GM08714 (cell line): ENCODE data around the gene TRMU.
"Not testable (repeated sequence)": the region's sequence is repeated elsewhere in the genome, so short reads cannot be mapped to it uniquely, and the experiment has no call there.

Experiments used
- H3K4me3 ChIP-seq: fragments of 200-500 bp; sonication (Bioruptor generic); 2 replicates; pipeline ENCODE4 v1.5.1; 2014; ENCODE audit warnings: mild to moderate bottlenecking, low read length, inconsistent platforms
- ZNF274 ChIP-seq: IDR thresholded peaks from 2 replicates; pipeline ENCODE4 v1.6.1; 2012; ENCODE audit warnings: mild to moderate bottlenecking, low read depth, low read length

Gene TRMU

DNA sequence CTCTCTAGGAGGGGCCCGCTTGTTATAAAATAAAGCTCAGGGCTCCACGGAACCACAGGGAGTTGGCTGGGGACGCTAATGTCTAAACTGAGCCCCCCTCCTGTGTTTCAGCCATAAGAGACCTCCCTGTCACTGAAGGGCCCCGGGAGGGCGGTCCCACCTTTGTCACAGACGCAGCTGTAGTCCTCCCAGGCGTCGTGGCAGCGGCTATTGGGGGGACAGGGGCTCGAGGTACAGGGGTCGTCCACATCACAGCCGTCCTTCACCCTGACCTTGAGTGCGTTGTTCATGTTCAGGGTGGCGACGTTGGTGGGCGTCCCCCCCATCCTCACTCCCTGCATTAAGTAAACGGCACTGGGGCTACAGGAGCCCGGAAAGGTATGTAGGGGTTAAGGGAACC lies 62.0 kb downstream of the TRMU start:
- H3K4me3 ChIP-seq: no peak overlapping the region
- no peak for TF ChIP-seq ZNF274

- no peak overlapping the region for H3K4me3 ChIP-seq
- no peak for TF ChIP-seq ZNF274
Observed at GRCh38 chr22:46397951-46398350, 62.4 kb downstream of the TRMU start.

DNA sequence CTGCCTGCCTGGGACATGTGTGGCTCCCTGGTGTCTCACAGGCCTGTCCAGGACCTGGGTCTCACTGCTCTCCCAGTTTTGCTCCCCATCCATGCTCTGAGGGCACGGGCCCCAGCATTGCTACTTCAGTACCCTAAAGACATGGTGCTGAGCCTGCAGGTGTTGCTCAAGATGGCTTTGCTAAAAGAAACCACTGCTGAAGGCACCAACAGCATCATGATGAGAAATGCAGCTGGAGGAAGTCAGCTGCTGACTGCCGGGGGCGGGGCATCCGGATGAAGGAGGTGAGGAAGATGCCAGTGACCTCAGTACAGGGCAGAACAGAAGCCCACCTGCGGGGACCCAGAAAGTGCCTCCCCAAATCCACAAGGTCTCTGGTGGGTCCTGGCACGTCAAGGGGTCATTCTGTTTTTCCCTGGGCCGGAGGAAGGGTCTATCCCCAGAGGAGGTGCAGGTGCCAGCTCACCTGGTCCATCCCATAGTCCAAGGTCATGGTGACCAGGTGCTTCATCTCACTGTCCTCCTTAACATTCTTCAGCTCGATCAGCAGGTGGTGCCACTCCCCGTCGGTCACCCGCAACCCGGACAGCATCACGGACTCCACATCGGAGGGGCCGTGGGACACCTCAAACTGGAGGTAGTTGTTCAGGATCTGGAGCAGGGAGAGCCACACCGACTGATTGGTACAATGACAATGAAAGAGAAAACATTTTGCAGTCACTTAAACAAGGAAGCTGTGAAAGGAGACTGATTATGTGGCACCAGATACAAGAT lies 63.9 kb downstream of the TRMU start:
- H3K4me3 ChIP-seq: no peak overlapping the region
- no peak for TF ChIP-seq ZNF274

GRCh38 chr22:46401370-46401769 lies 65.9 kb downstream of the TRMU start:
- H3K4me3 ChIP-seq: no peak overlapping the region
- TF ChIP-seq ZNF274: no peak

DNA sequence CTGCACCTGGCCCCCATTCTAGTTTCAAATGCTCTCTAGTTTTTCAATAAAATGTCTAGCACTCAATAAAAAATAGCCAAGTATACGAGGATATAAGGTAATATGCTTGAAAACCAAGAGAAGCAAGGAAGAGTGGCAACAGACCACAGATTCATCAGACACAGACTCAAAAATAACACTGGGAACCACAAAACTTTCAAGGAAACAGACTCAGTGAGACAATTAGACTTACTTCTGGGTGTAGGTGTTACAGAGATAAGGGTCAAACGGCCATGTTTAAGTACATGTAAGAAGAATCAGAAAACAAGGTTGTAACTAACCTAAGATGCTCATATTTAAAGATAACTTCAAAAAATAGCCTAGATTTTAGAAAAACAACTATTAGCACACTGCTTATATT lies 67.0 kb downstream of the TRMU start:
- no peak overlapping the region for H3K4me3 ChIP-seq
- no peak for TF ChIP-seq ZNF274

DNA sequence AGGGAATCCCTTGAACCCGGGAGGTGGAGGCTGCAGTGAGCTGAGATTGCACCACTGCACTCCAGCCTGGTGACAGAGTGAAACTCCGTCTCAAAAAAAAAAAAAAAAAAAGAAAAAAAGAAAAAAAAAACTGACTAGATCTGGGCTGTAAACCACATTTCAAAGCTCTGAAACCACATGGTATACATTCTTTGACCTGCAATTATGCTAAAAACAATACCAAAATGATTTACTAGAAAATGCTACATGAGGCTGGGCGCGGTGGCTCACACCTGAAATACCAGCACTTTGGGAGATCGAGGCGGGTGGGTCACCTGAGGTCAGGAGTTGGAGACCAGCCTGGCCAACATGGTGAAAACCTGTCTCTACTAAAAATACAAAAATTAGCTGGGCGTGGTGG lies 68.4 kb downstream of the TRMU start:
- H3K4me3 ChIP-seq: not testable (repeated sequence)

DNA sequence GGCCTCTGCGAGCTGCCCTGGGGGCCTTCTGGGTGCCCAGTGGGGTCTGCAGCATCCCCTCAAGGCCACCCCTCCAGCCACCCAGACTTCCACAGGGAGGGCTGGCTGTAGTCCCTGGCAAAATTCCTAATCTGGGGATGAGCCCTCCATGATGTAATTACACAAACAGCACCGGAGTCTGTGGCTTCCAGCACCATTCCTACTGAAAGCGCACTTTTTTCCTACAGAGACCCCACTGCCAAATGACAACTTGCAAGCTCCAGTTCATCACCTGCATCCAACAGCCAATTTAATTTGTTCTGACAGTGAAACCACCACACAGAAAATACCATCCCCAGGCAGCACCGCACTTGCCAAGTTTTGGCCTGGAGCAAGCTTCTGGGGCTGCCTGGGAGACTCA lies 70.4 kb downstream of the TRMU start:
- TF ChIP-seq ZNF274: no peak
- H3K4me3 ChIP-seq: no peak overlapping the region

- H3K4me3 ChIP-seq: no peak overlapping the region
- TF ChIP-seq ZNF274: no peak
Observed at GRCh38 chr22:46406349-46406748, 70.8 kb downstream of the TRMU start.

- no peak overlapping the region for H3K4me3 ChIP-seq
- TF ChIP-seq ZNF274: no peak
Observed at GRCh38 chr22:46406791-46407190, 71.3 kb downstream of the TRMU start.
